Common myeloid progenitor, CD34-positive (primary cell): ENCODE measurements around the gene NEO1.
"Not testable (repeated sequence)": the region's sequence is repeated elsewhere in the genome, so short reads cannot be mapped to it uniquely, and the experiment has no call there.

Experiments used
- CTCF ChIA-PET: fragments of 350-600 bp; sonication (Branson Sonifier 250); formaldehyde crosslinking; loops from one replicate; lab custom pipeline; 2021; ENCODE audit warnings: antibody characterized with exemption; lab: Charles Lee
- POLR2A ChIA-PET: fragments of 350-600 bp; sonication (Branson Sonifier 250); formaldehyde crosslinking; loops from one replicate; lab custom pipeline; 2021; ENCODE audit warnings: antibody characterized with exemption; lab: Charles Lee
- DNase-seq, 3 donors: peaks; one replicate each; pipeline versions ENCODE4 v3.0.0 to v3.0.0-alpha.2; 2013
- H3K27ac ChIP-seq, 2 experiments: 1 replicate in 1 of 2; 2 replicates in 1 of 2; pipeline ENCODE4 v1.7.0; 2013; ENCODE audit warnings: inconsistent platforms in 2 of 2, low read length in 2 of 2, mild to moderate bottlenecking in 2 of 2, low read depth in 1 of 2, moderate library complexity in 1 of 2; ENCODE audit not compliant: severe bottlenecking in 2 of 2, insufficient read depth in 1 of 2, poor library complexity in 1 of 2
- H3K27me3 ChIP-seq, 5 experiments: replicated peaks in 2 of 5; 1 replicate in 3 of 5; 2 replicates in 2 of 5; pipeline versions ENCODE4 v1.6.1 to v1.7.0; 2013; ENCODE audit warnings: low read length in 4 of 5, mild to moderate bottlenecking in 2 of 5, moderate library complexity in 2 of 5, inconsistent platforms in 1 of 5; ENCODE audit not compliant: insufficient read depth in 5 of 5, control insufficient read depth in 4 of 5
- H3K36me3 ChIP-seq, 4 experiments: 1 replicate in 2 of 4; 2 replicates in 2 of 4; pipeline versions ENCODE4 v1.6.1 to v1.7.0; 2013; ENCODE audit warnings: low read length in 3 of 4, control low read depth in 1 of 4, mild to moderate bottlenecking in 1 of 4; ENCODE audit not compliant: control insufficient read depth in 4 of 4, insufficient read depth in 4 of 4
- H3K4me1 ChIP-seq, 4 experiments: 1 replicate in 3 of 4; 2 replicates in 1 of 4; pipeline versions ENCODE4 v1.6.1 to v1.7.1; 2013; ENCODE audit warnings: low read length in 3 of 4, mild to moderate bottlenecking in 3 of 4, control low read depth in 1 of 4, inconsistent platforms in 1 of 4, moderate library complexity in 1 of 4; ENCODE audit not compliant: control insufficient read depth in 4 of 4, insufficient read depth in 4 of 4; ENCODE audit errors: control extremely low read depth in 1 of 4
- H3K4me3 ChIP-seq, 7 experiments: 1 replicate in 4 of 7; 2 replicates in 3 of 7; pipeline versions ENCODE4 v1.5.1 to v1.7.0; 2013; ENCODE audit warnings: mild to moderate bottlenecking in 7 of 7, low read length in 6 of 7, moderate library complexity in 6 of 7, inconsistent platforms in 2 of 7, low read depth in 2 of 7, control low read depth in 1 of 7; ENCODE audit not compliant: insufficient read depth in 4 of 7, control insufficient read depth in 1 of 7; ENCODE audit errors: extremely low read depth in 1 of 7
- H3K9me3 ChIP-seq, 5 experiments: 1 replicate in 4 of 5; 2 replicates in 1 of 5; pipeline versions ENCODE4 v1.6.1 to v1.7.1; 2013; ENCODE audit warnings: low read length in 4 of 5, mild to moderate bottlenecking in 2 of 5, inconsistent platforms in 1 of 5, low read depth in 1 of 5, moderate library complexity in 1 of 5; ENCODE audit not compliant: control insufficient read depth in 4 of 5, insufficient read depth in 2 of 5; ENCODE audit errors: control extremely low read depth in 1 of 5
- WGBS: methylation state at CpG from one replicate; pipeline ENCODE4 v1.1.5; 2013; ENCODE audit not compliant: insufficient coverage; 5-methylcytosine and 5-hydroxymethylcytosine counted together

NEO1 gene

DNA sequence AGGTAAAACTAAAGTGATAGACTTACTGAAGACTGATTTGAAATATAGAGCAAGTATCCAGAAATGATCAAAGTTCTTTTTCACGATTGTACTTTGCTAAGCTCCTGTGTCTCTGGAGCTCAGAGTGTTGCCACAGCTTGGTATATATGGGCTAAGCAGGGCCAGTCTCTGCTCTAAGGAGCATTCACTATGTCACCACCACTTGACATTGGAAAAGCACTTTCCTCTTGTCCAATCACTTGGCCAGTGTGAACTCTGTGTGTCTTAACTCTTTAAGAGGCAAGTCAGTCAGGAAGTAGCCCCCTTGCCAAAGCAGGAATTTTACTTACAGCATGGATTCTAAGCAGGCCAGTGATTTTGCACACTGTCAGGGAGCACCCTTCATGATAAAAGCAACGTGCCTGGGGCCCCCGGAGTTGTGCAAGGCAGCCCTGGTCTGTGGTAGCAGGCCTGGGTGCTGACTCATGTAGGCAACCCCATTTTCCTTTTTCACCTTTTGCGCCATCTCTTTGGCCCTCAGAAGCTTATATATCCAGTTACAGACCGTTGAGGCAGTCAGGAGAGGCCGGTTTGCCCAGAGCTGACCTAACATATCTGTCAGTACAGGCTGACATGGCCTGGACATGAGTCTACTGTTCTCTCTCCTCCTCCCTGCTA, 243.5 kb downstream of the NEO1 start:
- Histone ChIP-seq H3K27me3 (peaks cover 0 to 4% (median 0%) of the 10 kb centered on the region in 5 experiments), H3K27ac (no peak overlapping the region), H3K4me1 (peaks cover 0 to 2% (median 0%) of the 10 kb centered on the region in 4 experiments), H3K36me3 (no peaks in the 10 kb centered on the region), H3K9me3 (no peaks in the 10 kb centered on the region), H3K4me3 (no peak overlapping the region)
- POLR2A ChIA-PET: interaction anchor here (0.7 kb wide), 1 partner anchor 487 kb away, joined by 3 read pairs; no protein-coding TSS in a partner anchor
- 72% methylated on average over 6 of the region's 6 CpGs for WGBS
- DNase-seq: peak in 1 of 3 donors; percentile 24
- CTCF ChIA-PET: interaction anchor here (0.9 kb wide), 1 partner anchor 11 kb away, joined by 4 read pairs; no protein-coding TSS in a partner anchor

DNA sequence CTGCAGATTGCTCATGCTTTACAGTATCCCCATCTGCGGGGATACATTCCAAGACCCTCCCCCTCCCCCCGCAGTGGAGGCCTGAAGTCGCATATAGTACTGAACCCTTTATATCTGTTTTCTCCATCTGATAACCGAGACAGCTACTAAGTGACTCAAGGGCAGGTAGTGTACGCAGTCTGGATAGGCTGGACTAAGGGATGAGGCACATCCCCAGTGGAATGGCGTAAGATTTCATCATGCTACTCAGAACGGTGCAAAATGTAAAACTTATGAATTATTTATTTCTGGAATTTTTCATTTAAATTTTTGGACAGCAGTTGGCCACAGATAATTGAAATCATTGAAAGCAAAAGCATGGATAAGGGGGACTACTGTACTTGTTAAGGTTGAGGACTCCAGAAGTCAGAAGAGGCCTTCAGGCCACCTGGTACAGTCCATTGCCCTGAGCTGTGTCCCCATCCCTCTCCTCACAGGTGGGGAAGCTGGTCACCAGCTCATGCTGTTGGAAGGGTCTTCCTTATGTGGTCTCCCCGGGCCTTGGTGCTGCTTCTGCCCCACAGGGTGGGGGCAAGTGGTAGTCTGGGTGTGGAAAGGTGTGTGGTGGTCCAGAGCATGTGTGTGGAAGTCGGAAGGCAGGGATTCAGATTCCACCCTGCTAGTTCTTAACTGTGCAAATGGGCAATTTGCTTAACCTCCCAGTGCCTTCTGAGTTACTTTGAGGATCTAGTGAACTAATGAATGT, 244.5 kb downstream of the NEO1 start:
- 95% methylated on average over 7 of the region's 9 CpGs for WGBS
- H3K4me1 ChIP-seq: peaks cover 0 to 2% (median 0%) of the 10 kb centered on the region in 4 experiments
- no peaks in the 10 kb centered on the region for H3K36me3 ChIP-seq
- ChIA-PET CTCF (interaction anchor here (0.6 to 0.9 kb wide), 2 partner anchors 12 to 34 kb away, joined by 3 to 4 read pairs; no protein-coding TSS in a partner anchor), POLR2A (no interaction called here)
- H3K27ac ChIP-seq: no peak overlapping the region
- DNase-seq: no peak
- H3K27me3 ChIP-seq: peaks cover 0 to 4% (median 0%) of the 10 kb centered on the region in 5 experiments
- no peaks in the 10 kb centered on the region for H3K9me3 ChIP-seq
- no peak overlapping the region for H3K4me3 ChIP-seq

- CTCF ChIA-PET: interaction anchor here (0.6 to 1.8 kb wide), 4 partner anchors 9 to 1087 kb away, joined by 4 read pairs; no protein-coding TSS in a partner anchor
- no peaks in the 10 kb centered on the region for H3K36me3 ChIP-seq
Measured at GRCh38 chr15:73298522-73299245, 246.4 kb downstream of the NEO1 start.

GRCh38 chr15:73300286-73300685, 248.0 kb downstream of the NEO1 start:
- H3K4me3 ChIP-seq, DNase-seq, POLR2A ChIA-PET, H3K27me3 ChIP-seq, H3K9me3 ChIP-seq, H3K27ac ChIP-seq, CTCF ChIA-PET, H3K36me3 ChIP-seq: not testable (repeated sequence)
- 90% methylated on average over 10 of the region's 11 CpGs for WGBS
- H3K4me1 ChIP-seq: peaks cover 3 to 12% (median 10%) of the 10 kb centered on the region in 4 experiments

More at GRCh38 chr15:73298522-73299245, 246.4 kb downstream of the NEO1 start:
- no peaks in the 10 kb centered on the region for H3K27me3 ChIP-seq
- no peak overlapping the region for H3K4me3 ChIP-seq
- 95% methylated on average over 7 of the region's 7 CpGs for WGBS
- POLR2A ChIA-PET: interaction anchor here (1.2 kb wide), 1 partner anchor 16 kb away, joined by 3 read pairs; no protein-coding TSS in a partner anchor
- H3K27ac ChIP-seq: no peak overlapping the region
- H3K9me3 ChIP-seq: no peaks in the 10 kb centered on the region
- peaks cover 1 to 4% (median 3%) of the 10 kb centered on the region in 4 experiments for H3K4me1 ChIP-seq
- no peak for DNase-seq

DNA sequence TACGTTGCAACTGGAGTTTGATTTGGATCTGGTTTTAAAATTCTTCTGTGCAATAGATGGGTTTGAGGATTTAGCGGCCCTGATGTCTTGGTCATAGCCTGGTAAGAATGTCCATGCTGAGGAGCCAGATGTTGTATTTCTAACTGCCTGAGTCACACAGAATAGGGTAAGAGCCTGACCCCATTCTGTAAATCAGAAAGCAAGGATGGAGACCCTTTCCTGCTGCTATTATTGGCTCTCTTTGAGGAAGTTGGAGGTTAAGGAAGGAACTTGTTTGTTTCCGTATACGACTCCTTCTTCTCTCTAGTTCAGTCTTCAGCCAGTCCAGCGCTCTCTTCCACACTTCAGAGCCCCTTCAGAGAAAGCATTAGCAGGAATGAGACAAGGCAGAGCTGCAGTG, 251.4 kb downstream of the NEO1 start:
- Histone ChIP-seq H3K4me3 (peak overlapping the region in 1 of 7 experiments; percentile 16), H3K36me3 (no peaks in the 10 kb centered on the region), H3K27me3 (peaks cover 0 to 10% (median 2%) of the 10 kb centered on the region in 5 experiments), H3K27ac (no peak overlapping the region), H3K9me3 (no peaks in the 10 kb centered on the region), H3K4me1 (peaks cover 3 to 12% (median 10%) of the 10 kb centered on the region in 4 experiments)
- 25% methylated on average over 5 of the region's 5 CpGs for WGBS
- ChIA-PET POLR2A (no interaction called here), CTCF (interaction anchor here (1.1 kb wide), 1 partner anchor 351 kb away, joined by 3 read pairs; no protein-coding TSS in a partner anchor)
- DNase-seq: no peak

DNA sequence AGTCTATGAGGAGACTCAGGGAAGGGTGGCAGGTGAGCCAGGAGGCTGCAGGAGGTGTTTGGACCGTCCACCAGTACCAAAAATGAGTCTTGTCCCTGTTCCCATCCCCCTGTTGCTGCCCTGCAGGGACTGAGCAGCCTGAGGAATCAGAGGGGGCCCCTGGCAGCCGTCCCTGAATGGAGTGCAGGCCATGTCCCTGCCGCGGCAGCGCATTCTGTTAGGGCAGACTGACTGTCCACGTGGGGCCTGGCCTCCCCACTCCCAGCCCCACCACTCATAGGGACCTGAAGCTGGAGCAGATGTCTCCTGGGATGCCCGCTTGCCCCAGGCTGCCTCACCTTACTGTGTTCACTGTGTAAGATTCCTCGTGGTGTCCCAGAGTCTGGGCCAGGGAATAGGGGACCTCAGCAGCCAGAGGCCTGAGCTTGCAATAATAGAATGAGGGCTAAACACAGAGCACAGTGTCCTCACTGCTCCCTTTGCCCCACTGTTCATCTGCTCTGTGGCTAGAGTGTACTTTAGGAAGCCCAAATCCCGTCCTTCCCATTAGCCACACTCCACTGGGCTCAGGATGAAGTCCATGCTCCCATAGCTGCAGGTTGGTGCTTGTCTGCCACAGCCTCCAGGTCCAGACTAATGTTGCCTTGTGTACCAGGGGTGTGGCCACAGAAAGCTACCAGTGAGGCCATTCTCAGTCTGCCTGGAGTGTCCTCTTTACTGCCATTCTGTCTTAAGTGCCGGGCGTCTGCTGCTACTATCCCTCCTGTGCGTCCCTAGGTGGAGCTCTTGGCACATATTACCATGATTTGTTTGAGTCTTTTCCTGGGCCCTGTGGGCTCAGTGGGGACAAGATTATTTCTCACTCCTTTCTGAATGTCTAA, 253.3 kb downstream of the NEO1 start:
- Histone ChIP-seq H3K4me3 (no peak overlapping the region), H3K27me3 (peaks cover 0 to 10% (median 7%) of the 10 kb centered on the region in 5 experiments), H3K36me3 (no peaks in the 10 kb centered on the region), H3K9me3 (no peaks in the 10 kb centered on the region), H3K27ac (no peak overlapping the region), H3K4me1 (peaks cover 3 to 12% (median 10%) of the 10 kb centered on the region in 4 experiments)
- 75% methylated on average over 11 of the region's 12 CpGs for WGBS
- peak; percentile 39 to 64 (median 61) for DNase-seq
- ChIA-PET POLR2A (no interaction called here), CTCF (interaction anchor here (1.0 kb wide), 1 partner anchor 395 kb away, joined by 3 read pairs; no protein-coding TSS in a partner anchor)
